ENCODE results near the gene SPPL2B.

SPPL2B gene

GRCh38 chr19:2307518-2308012 lies 20.9 kb upstream of the SPPL2B start:
- Histone ChIP-seq H3K9me2 (replicated peaks; ENCODE audit: low read depth, low read length) (no peaks in the 10 kb centered on the region), H3K4me1 (ENCODE audit: insufficient read depth, low read length, poor library complexity, severe bottlenecking) (no peaks in the 10 kb centered on the region), H4K20me1 (ENCODE audit: insufficient read depth, low read length, poor library complexity, severe bottlenecking) (no peaks in the 10 kb centered on the region), H3K4me3 (ENCODE audit: low read length, poor library complexity, severe bottlenecking) (no peak overlapping the region), H3K9ac (ENCODE audit: low read depth, low read length, poor library complexity, severe bottlenecking) (no peak overlapping the region), H3K27me3 (ENCODE audit: insufficient read depth, low read length, poor library complexity, severe bottlenecking) (no peaks in the 10 kb centered on the region), H3F3A (ENCODE audit: low read depth) (no peaks in the 10 kb centered on the region), H3K4me2 (ENCODE audit: low read depth, low read length, poor library complexity, severe bottlenecking) (no peak overlapping the region), H3K9me3 (ENCODE audit: insufficient read depth, low read depth, low read length) (no peaks in the 10 kb centered on the region), H2AFZ (ENCODE audit: low read length) (no peak overlapping the region), H3K36me3 (ENCODE audit: insufficient read depth, low read length) (no peaks in the 10 kb centered on the region), H3K79me2 (ENCODE audit: insufficient read depth, low read length) (no peaks in the 10 kb centered on the region)
- TF ChIP-seq EZH2phosphoT487 (IDR thresholded peaks at IDR 0.05; ENCODE audit: borderline replicate concordance): no peak
- TF ChIP-seq, protein P1, sequence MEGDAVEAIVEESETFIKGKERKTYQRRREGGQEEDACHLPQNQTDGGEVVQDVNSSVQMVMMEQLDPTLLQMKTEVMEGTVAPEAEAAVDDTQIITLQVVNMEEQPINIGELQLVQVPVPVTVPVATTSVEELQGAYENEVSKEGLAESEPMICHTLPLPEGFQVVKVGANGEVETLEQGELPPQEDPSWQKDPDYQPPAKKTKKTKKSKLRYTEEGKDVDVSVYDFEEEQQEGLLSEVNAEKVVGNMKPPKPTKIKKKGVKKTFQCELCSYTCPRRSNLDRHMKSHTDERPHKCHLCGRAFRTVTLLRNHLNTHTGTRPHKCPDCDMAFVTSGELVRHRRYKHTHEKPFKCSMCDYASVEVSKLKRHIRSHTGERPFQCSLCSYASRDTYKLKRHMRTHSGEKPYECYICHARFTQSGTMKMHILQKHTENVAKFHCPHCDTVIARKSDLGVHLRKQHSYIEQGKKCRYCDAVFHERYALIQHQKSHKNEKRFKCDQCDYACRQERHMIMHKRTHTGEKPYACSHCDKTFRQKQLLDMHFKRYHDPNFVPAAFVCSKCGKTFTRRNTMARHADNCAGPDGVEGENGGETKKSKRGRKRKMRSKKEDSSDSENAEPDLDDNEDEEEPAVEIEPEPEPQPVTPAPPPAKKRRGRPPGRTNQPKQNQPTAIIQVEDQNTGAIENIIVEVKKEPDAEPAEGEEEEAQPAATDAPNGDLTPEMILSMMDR (conservative IDR thresholded peaks at IDR 0.05; ENCODE audit: low read length): no peak

DNA sequence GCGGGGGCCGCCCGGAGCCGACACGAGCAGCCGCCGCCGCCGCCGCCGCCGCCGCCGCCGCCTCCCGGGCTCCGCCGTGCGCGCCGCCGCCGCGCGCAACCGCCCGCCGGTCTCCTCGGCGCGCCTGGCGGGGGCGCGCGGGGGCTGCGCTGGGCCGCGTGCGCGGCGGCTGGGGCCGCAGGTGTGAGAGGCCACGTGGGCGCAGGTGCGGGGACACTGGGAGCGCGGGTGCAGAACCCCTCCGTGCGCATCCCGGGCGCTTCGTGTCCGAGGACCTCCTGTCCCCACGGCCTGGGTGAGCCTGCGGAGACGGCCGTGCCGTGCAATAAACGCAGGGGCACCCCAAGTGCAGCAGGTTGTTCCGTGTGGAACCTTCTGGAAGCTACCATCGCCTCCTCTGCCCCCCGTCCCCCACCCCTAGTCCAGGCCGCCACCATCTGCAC lies 20.3 kb upstream of the SPPL2B start, which contains the start of gene LINGO3:
TSS of gene LINGO3 (minus strand) at position 41 of the 443 bp plus-strand sequence. CDS start 16,378 bp downstream, outside the sequence.
- H3K9me2 ChIP-seq (replicated peaks; ENCODE audit: low read depth, low read length): no peaks in the 10 kb centered on the region
- H4K20me1 ChIP-seq (ENCODE audit: insufficient read depth, low read length, poor library complexity, severe bottlenecking): no peaks in the 10 kb centered on the region
- H3K4me3 ChIP-seq (ENCODE audit: low read length, poor library complexity, severe bottlenecking): no peak within 1 kb of the TSS
- H3K9ac ChIP-seq (ENCODE audit: low read depth, low read length, poor library complexity, severe bottlenecking): no peak within 1 kb of the TSS
- no peaks in the 10 kb centered on the region for H3K4me1 ChIP-seq (ENCODE audit: insufficient read depth, low read length, poor library complexity, severe bottlenecking)
- H2AFZ ChIP-seq (ENCODE audit: low read length): no peak within 1 kb of the TSS
- H3K79me2 ChIP-seq (ENCODE audit: insufficient read depth, low read length): no peaks in the 10 kb centered on the region
- H3K36me3 ChIP-seq (ENCODE audit: insufficient read depth, low read length): no peaks in the 10 kb centered on the region
- no peaks in the 10 kb centered on the region for H3F3A ChIP-seq (ENCODE audit: low read depth)
- H3K4me2 ChIP-seq (ENCODE audit: low read depth, low read length, poor library complexity, severe bottlenecking): no peak within 1 kb of the TSS
- no peaks in the 10 kb centered on the region for H3K9me3 ChIP-seq (ENCODE audit: insufficient read depth, low read depth, low read length)
- no peaks in the 10 kb centered on the region for H3K27me3 ChIP-seq (ENCODE audit: insufficient read depth, low read length, poor library complexity, severe bottlenecking)
- TF ChIP-seq EZH2phosphoT487 (IDR thresholded peaks at IDR 0.05; ENCODE audit: borderline replicate concordance): no peak
- TF ChIP-seq, protein P1 (conservative IDR thresholded peaks at IDR 0.05; ENCODE audit: low read length): no peak

GRCh38 chr19:2309734-2310362 lies 18.6 kb upstream of the SPPL2B start:
- H2AFZ ChIP-seq (ENCODE audit: low read length): no peak overlapping the region

More at GRCh38 chr19:2309734-2310362, 18.6 kb upstream of the SPPL2B start:
- TF ChIP-seq, protein P1 (conservative IDR thresholded peaks at IDR 0.05; ENCODE audit: low read length): no peak
- no peak for TF ChIP-seq EZH2phosphoT487 (IDR thresholded peaks at IDR 0.05; ENCODE audit: borderline replicate concordance)
- Histone ChIP-seq H3K4me1 (ENCODE audit: insufficient read depth, low read length, poor library complexity, severe bottlenecking) (no peaks in the 10 kb centered on the region), H3K9me3 (ENCODE audit: insufficient read depth, low read depth, low read length) (no peaks in the 10 kb centered on the region), H3K27me3 (ENCODE audit: insufficient read depth, low read length, poor library complexity, severe bottlenecking) (no peaks in the 10 kb centered on the region), H3K9me2 (replicated peaks; ENCODE audit: low read depth, low read length) (no peaks in the 10 kb centered on the region), H3F3A (ENCODE audit: low read depth) (no peaks in the 10 kb centered on the region), H3K4me3 (ENCODE audit: low read length, poor library complexity, severe bottlenecking) (no peak overlapping the region), H3K4me2 (ENCODE audit: low read depth, low read length, poor library complexity, severe bottlenecking) (no peak overlapping the region), H3K79me2 (ENCODE audit: insufficient read depth, low read length) (no peaks in the 10 kb centered on the region), H4K20me1 (ENCODE audit: insufficient read depth, low read length, poor library complexity, severe bottlenecking) (no peaks in the 10 kb centered on the region), H3K9ac (ENCODE audit: low read depth, low read length, poor library complexity, severe bottlenecking) (no peak overlapping the region), H3K36me3 (ENCODE audit: insufficient read depth, low read length) (no peaks in the 10 kb centered on the region)
